HG03060 (cell line): ENCODE measurements around the gene DACT1.
"Not testable (repeated sequence)": the region's sequence is repeated elsewhere in the genome, so short reads cannot be mapped to it uniquely, and the experiment has no call there.

ENCODE experiments used
- ATAC-seq: cut with Tn5 transposase; IDR thresholded peaks from one replicate; pipeline ENCODE4 v1.9.1; 2021; ENCODE audit warnings: low read depth, moderate number of reproducible peaks; ENCODE audit not compliant: unreplicated experiment

Gene DACT1

GRCh38 chr14:58637391-58638230 is at the start of gene DACT1:
TSS of gene DACT1 (plus strand) at chr14:58637962. CDS start at chr14:58638203, 241 bp downstream.
- ATAC-seq = no peak

- not testable (repeated sequence) for ATAC-seq
These were observed 49.4 kb upstream of the DACT1 start for GRCh38 chr14:58588321-58588720.

- ATAC-seq = no peak
These were observed 43.8 kb upstream of the DACT1 start for GRCh38 chr14:58593977-58594376.

GRCh38 chr14:58597041-58597440 is 40.7 kb upstream of the DACT1 start:
- no peak for ATAC-seq

DNA sequence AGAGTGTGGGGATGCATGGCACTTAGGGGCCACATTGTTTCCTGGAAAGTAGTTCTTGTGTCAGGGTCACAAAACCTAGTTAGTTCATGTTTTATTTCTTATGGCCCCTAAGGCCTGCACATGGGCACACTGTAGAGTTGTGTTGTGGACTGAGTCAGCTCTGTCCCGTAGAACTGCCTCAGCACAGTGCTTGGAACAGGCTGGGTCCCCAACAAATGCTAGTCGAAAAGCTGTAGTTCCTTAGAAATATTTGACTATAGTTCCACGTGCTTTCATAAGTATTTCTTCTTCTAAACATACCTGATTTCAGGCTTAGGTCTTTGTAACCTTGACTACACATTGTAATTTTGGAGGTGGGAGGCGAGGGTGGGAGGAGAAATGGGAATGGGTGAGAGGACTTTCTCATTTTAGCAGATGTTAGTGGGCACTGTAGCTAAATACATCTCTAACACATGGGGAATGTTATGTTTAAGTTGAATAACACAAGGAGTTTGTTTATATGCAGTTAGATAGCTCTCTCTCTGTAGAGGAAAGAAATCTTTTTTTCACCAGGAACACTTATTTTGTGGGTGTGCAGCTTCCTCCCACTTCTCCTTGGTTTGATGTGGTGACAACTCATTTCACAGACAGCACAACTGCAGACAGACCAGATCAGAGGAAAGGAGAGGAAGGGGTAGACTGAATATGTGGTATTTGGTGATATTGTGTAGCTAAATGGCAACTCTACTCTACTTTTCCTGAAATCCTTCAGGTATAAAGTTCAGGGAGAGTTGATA is 39.5 kb upstream of the DACT1 start:
- ATAC-seq = no peak

DNA sequence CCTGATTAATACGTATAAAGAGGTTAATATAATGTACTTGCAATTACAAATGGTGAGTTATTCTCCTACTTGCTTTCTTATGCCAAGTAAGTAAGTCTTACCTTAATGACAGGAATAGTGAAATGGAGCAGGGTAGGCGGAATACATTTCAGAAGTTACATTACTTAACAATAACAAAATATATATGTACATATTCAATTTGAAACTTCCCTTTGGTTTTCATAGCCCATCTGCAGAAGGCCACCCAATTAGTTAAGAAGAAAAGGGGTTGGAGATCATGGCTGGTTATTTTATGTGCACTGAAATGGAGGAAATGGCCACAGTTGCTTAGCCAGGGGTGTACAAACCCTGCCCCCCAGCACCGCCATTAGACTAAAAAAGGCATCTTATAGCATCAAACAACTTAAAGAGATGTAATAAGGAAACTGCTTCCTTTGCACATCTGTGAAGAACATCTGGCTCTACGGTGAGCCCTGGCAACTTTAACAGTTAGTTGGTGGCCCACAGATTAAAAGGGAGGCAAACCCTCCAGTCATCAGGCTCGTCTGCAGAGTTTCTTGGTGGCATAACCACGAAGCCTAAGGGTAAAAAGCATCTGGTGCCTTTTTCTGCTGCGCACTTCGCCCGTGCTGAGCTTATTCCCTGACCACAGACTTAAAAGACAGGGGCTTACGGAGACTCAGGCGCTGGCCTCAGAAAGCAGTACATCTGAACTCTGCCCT is 38.8 kb upstream of the DACT1 start:
- no peak for ATAC-seq

- ATAC-seq = no peak
These were observed 38.1 kb upstream of the DACT1 start for GRCh38 chr14:58599707-58600106.

- no peak for ATAC-seq
These were observed 32.3 kb upstream of the DACT1 start for GRCh38 chr14:58605465-58605864.

GRCh38 chr14:58607131-58607951 is 30.4 kb upstream of the DACT1 start:
- no peak for ATAC-seq

- no peak for ATAC-seq
These were observed 29.8 kb upstream of the DACT1 start for GRCh38 chr14:58607952-58608317.

DNA sequence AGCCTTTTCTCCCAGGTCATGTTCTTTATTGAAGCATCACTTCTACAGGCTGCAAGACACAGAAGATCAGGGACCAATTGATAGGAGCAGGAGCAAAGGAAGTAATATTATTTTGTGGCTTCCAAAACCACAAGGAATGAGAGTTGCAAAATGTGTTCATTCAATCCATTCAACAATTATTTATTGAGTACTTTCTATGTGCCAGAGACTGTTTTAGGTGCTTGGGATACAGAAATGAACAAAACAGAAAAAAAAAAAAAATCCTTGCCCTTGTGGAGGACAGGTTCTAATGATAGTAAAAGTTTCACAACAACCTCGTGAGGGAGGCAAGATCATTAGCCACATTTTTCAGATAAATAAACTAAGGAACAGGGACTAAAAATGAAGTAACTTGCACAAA is 20.1 kb upstream of the DACT1 start:
- ATAC-seq = no peak

GRCh38 chr14:58620011-58620410 is 17.8 kb upstream of the DACT1 start:
- no peak for ATAC-seq

DNA sequence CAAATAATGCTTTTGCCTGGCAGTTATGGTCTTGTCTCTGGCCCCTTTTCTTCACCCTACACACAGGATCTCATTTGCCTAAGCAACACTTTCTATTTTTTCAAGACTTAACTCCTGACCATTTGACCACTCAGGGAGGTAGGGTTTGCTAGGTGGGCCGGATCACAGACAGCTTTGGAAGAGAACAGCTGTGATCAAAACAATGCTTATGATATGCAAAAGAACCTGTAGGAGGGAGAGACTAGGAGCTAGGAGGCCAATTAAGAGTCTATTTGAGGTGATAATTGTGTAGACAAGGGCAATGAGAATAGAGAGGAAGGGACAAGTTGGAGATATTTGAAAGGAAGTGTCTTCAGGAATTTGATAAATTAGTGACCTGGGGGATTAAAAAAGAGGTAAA is 12.3 kb upstream of the DACT1 start:
- no peak for ATAC-seq

DNA sequence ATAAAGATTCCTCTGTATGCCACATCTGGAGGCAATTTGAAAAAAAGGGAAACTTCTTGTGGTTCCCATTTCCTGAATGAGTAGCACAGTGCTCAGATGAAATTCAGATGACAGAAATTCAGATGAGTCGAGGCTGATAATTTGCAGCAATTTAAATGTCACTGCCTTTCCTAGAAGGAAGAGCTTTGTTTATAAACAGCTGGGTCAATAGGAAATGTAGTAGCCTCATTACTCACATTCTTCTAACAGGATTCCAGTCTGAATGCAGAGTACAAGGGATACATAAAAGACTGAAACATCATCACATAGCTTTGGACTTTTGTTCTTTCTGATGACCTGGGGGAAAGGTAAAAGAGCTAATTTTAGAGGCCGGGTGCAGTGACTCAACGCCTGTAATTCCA is 11.3 kb upstream of the DACT1 start:
- no peak for ATAC-seq

DNA sequence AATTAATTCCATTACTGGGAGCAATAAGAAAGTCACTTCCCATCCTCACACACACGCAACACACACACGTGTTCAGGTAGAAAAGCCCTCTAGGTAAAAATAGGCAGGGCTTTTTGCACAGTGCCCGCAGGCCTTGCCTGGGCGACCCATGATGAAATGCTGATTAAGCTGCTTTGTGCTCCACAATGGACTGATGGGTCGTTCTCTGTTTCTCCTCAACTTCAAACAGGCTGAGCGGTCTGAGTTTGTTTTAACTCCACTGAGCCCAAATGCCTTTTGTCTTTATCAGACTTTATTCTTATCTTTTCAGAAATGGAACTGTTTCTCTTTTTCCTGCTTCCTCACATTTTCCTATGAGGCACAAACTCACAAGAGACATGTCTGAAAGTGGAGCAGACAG is 9.4 kb upstream of the DACT1 start:
- no peak for ATAC-seq

DNA sequence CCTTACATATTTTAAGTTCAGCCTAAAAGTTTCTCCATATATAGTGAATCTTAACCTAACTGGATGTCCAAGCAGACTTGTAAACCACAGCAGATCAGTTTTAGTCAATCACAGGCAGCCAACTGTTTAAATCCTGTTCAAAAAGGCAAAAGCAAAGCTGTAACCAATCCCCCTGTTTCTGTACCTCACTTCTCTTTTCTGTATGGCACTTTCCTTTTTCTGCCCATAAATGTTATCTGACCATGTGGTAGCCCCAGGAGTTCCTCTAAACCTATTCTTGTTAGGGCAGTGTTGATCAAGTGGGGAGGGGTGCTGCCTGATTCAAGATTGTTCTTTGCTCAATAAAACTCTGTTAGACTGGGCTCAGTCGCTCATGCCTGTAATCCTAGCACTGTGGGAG is 8.5 kb upstream of the DACT1 start:
- ATAC-seq = no peak

GRCh38 chr14:58631732-58632131 is 6.0 kb upstream of the DACT1 start:
- no peak for ATAC-seq

- no peak for ATAC-seq
These were observed 3.9 kb upstream of the DACT1 start for GRCh38 chr14:58633831-58634230.

DNA sequence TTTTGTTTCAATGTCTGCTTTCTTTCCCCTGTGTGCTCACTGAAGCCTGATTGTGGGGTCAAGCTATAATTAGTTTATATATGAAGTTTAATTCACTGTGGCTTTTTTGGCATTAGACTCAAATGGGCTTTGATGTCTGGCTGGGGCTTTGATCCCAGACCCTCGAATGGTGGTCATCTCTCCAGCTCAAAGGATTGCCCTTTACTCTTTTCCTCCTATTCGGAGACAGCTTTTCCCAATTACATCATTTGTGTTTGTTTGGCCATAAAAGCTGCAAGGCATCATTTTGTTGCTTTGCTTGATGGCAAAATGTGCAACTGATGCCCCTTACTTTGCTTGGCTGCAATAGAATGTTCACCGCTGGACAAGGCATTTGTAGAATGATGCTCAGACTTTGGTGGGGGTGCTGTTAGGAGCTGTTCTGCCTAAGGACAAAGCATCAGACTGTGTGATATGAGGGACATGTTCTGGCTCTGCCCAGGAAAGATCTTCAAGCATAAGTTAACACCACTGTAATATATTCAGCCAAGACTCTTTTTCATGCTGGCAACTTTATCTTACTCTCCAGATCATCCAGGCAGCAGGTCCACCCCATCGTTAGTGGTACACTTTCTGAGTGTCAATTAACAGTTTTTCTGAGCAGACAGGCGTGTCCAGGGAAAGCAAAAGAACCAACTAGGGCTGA is 3.2 kb upstream of the DACT1 start:
- ATAC-seq = no peak
